Skeletal muscle tissue (tissue), 4 donors: ENCODE results near the gene PHKA2. TPM values are rescaled to one million over a fixed set of nuclear protein-coding genes. Genes with fewer than 3 reads are reported as not detected.
"Not testable (repeated sequence)": the region's sequence is repeated elsewhere in the genome, so short reads cannot be mapped to it uniquely, and the experiment has no call there.

Experiments
- H3K27ac ChIP-seq: one replicate; pipeline ENCODE4 v1.7.0; 2013; ENCODE audit warnings: mild to moderate bottlenecking, low read depth, low read length, inconsistent platforms
- H3K27me3 ChIP-seq, 3 donors: one replicate each; pipeline ENCODE4 v1.7.0; 2013; ENCODE audit warnings: low read length in 3 of 3; ENCODE audit not compliant: control insufficient read depth in 3 of 3, insufficient read depth in 3 of 3
- H3K36me3 ChIP-seq, 3 donors: one replicate each; pipeline ENCODE4 v1.7.0; 2013; ENCODE audit warnings: low read length in 3 of 3; ENCODE audit not compliant: control insufficient read depth in 3 of 3, insufficient read depth in 3 of 3
- H3K4me1 ChIP-seq, 3 donors: one replicate each; pipeline ENCODE4 v1.7.0; 2013; ENCODE audit warnings: low read length in 3 of 3, mild to moderate bottlenecking in 3 of 3; ENCODE audit not compliant: control insufficient read depth in 3 of 3, insufficient read depth in 3 of 3
- H3K4me3 ChIP-seq, 3 donors: one replicate each; pipeline ENCODE4 v1.7.0; 2013; ENCODE audit warnings: low read length in 3 of 3
- H3K9ac ChIP-seq, 3 donors: one replicate each; pipeline ENCODE4 v1.7.0; 2013; ENCODE audit warnings: low read length in 3 of 3, mild to moderate bottlenecking in 3 of 3, moderate library complexity in 2 of 3, low read depth in 1 of 3
- H3K9me3 ChIP-seq, 3 donors: one replicate each; pipeline ENCODE4 v1.7.0; 2013; ENCODE audit warnings: low read length in 3 of 3; ENCODE audit not compliant: control insufficient read depth in 3 of 3
- total RNA-seq: library from RNA; depleted of rRNA; stranded (reverse); fragments of >200 nt; gene quantifications from one replicate; pipeline ENCODE4 v1.2.3, GENCODE V29; 2014
- donor health status: Osteomylitis.

PHKA2 gene
- total RNA-seq, 1 donor from 2014 or later, result 17.2 TPM

GRCh38 chrX:18981124-18981807 lies 2.6 kb downstream of the PHKA2 start:
- H3K36me3 ChIP-seq, result no peaks in the 10 kb centered on the region
- no peak overlapping the region for H3K4me3 ChIP-seq
- H3K9ac ChIP-seq, result no peak overlapping the region
- H3K4me1 ChIP-seq, result peaks cover 5 to 8% (median 8%) of the 10 kb centered on the region in 3 donors
- H3K27me3 ChIP-seq, result no peaks in the 10 kb centered on the region
- no peaks in the 10 kb centered on the region for H3K9me3 ChIP-seq
- H3K27ac ChIP-seq, result no peak overlapping the region

- not testable (repeated sequence) for H3K27ac ChIP-seq, H3K27me3 ChIP-seq, H3K9me3 ChIP-seq, H3K4me3 ChIP-seq, H3K36me3 ChIP-seq, H3K4me1 ChIP-seq, H3K9ac ChIP-seq
These were observed 3.7 kb downstream of the PHKA2 start for GRCh38 chrX:18980262-18980661.

DNA sequence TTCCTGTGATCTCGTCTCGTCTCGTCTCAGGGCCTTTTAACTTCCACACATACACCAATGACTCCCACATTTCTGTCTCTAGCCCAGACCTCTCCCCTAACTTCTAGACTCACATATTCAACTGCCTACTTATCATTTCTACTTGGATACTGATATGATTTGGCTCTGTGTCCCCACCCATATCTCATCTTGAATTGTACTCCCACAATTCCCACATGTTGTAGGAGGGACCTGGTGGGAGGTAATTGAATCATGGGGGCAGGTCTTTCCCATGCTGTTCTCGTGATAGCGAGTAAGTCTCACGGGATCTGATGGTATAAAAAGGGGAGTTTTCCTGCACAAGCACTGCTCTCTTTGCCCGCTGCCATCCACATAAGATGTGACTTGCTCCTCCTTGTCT lies 8.9 kb downstream of the PHKA2 start:
- Histone ChIP-seq H3K9me3 (no peaks in the 10 kb centered on the region), H3K4me3 (no peak overlapping the region), H3K4me1 (peaks cover 0 to 4% (median 0%) of the 10 kb centered on the region in 3 donors), H3K36me3 (no peaks in the 10 kb centered on the region), H3K27ac (no peak overlapping the region), H3K27me3 (no peaks in the 10 kb centered on the region), H3K9ac (no peak overlapping the region)

- H3K9ac ChIP-seq, result no peak overlapping the region
- H3K4me3 ChIP-seq, result no peak overlapping the region
- H3K4me1 ChIP-seq, result peaks cover 0 to 4% (median 0%) of the 10 kb centered on the region in 3 donors
- no peaks in the 10 kb centered on the region for H3K27me3 ChIP-seq
- H3K36me3 ChIP-seq, result no peaks in the 10 kb centered on the region
- H3K27ac ChIP-seq, result no peak overlapping the region
- H3K9me3 ChIP-seq, result no peaks in the 10 kb centered on the region
These were observed 10.3 kb downstream of the PHKA2 start for GRCh38 chrX:18973527-18974192.

GRCh38 chrX:18971506-18971905 lies 12.4 kb downstream of the PHKA2 start:
- H3K27ac ChIP-seq, result no peak overlapping the region
- no peak overlapping the region for H3K9ac ChIP-seq
- peaks cover 0 to 11% (median 8%) of the 10 kb centered on the region in 3 donors for H3K4me1 ChIP-seq
- no peak overlapping the region for H3K4me3 ChIP-seq
- H3K36me3 ChIP-seq, result no peaks in the 10 kb centered on the region
- H3K27me3 ChIP-seq, result no peaks in the 10 kb centered on the region
- no peaks in the 10 kb centered on the region for H3K9me3 ChIP-seq

DNA sequence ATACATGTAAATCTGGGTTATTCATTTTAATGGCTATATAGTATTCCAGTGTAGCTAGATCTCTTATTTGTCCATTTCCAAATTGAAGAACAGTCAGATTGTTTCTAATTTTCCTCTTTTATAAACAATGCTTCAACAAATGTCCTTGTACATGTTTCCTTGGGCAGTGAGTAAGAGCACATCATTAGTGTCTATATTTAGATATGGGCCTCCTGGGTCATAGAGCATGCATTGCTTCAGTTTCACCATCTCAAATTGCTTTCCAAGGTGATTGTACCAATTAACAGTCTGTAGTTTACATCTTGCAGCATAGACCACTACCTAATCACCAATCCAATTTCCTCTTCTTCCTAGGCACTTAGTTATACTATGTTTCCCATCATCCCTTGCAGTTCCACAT lies 13.4 kb downstream of the PHKA2 start:
- Histone ChIP-seq H3K27me3 (no peaks in the 10 kb centered on the region), H3K9me3 (no peaks in the 10 kb centered on the region), H3K27ac (no peak overlapping the region), H3K4me1 (peaks cover 0 to 15% (median 8%) of the 10 kb centered on the region in 3 donors), H3K4me3 (no peak overlapping the region), H3K36me3 (no peaks in the 10 kb centered on the region), H3K9ac (no peak overlapping the region)

DNA sequence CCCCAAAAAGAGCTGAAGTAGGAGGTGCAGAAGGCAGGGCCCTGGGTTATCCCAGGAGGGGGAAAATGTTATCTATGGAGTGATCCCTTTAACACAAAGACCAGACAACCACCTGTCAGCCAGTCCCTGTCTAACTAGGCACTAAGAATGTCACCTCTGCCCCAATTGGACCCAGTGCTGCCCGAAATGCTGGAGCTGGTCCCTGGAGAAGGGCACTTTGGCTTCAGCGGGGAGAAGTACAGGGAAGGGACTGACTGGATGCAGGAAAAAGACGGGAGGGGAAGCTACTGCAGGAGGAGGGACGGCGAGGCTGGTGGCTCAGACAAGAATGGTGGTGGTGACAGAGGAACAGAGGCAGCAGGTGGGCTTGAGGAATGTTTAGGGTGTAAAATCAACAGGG lies 17.3 kb downstream of the PHKA2 start:
- peak overlapping the region; percentile 38 to 63 (median 56) for H3K4me3 ChIP-seq
- peak overlapping the region in 2 of 3 donors; percentile 8 to 57 for H3K9ac ChIP-seq
- H3K4me1 ChIP-seq, result peaks cover 2 to 25% (median 13%) of the 10 kb centered on the region in 3 donors
- no peaks in the 10 kb centered on the region for H3K9me3 ChIP-seq
- no peaks in the 10 kb centered on the region for H3K27me3 ChIP-seq
- H3K27ac ChIP-seq, result no peak overlapping the region
- no peaks in the 10 kb centered on the region for H3K36me3 ChIP-seq

GRCh38 chrX:18964901-18965300 lies 19.0 kb downstream of the PHKA2 start:
- Histone ChIP-seq H3K36me3 (no peaks in the 10 kb centered on the region), H3K27me3 (no peaks in the 10 kb centered on the region), H3K4me1 (peaks cover 2 to 21% (median 13%) of the 10 kb centered on the region in 3 donors), H3K9ac (no peak overlapping the region), H3K9me3 (no peaks in the 10 kb centered on the region), H3K27ac (no peak overlapping the region), H3K4me3 (no peak overlapping the region)

GRCh38 chrX:18964026-18964425 lies 19.9 kb downstream of the PHKA2 start:
- Histone ChIP-seq H3K4me1 (peaks cover 2 to 21% (median 13%) of the 10 kb centered on the region in 3 donors), H3K36me3 (no peaks in the 10 kb centered on the region), H3K27ac (no peak overlapping the region), H3K9ac (no peak overlapping the region), H3K4me3 (no peak overlapping the region), H3K9me3 (no peaks in the 10 kb centered on the region), H3K27me3 (no peaks in the 10 kb centered on the region)

GRCh38 chrX:18962329-18962728 lies 21.6 kb downstream of the PHKA2 start:
- H3K4me3 ChIP-seq, result no peak overlapping the region
- H3K36me3 ChIP-seq, result no peaks in the 10 kb centered on the region
- peaks cover 2 to 21% (median 12%) of the 10 kb centered on the region in 3 donors for H3K4me1 ChIP-seq
- no peak overlapping the region for H3K27ac ChIP-seq
- no peaks in the 10 kb centered on the region for H3K9me3 ChIP-seq
- H3K27me3 ChIP-seq, result no peaks in the 10 kb centered on the region
- H3K9ac ChIP-seq, result no peak overlapping the region
